Measurements from ENCODE around the gene ZNF888.

DNA sequence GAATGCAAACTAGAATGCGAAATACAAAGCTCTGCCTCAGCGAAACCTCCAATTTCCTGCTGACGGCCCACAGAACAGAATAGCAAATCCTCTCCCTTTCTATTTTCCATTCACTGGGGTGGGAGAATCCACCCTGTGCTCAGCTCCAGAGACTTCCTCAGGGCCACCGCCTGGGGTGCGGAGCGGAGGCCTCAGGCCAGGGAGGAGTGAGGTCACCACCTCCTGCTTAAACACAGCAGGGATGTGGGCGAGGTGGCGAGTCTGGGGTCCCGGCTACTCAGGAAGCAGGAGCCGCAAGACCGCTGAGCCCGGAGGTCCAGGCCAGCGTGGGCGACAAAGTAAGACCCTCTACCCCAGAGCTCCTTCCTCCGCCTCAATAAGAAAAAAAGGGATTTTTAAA is 25.1 kb downstream of the ZNF888 start:
- TF ChIP-seq, protein P1, sequence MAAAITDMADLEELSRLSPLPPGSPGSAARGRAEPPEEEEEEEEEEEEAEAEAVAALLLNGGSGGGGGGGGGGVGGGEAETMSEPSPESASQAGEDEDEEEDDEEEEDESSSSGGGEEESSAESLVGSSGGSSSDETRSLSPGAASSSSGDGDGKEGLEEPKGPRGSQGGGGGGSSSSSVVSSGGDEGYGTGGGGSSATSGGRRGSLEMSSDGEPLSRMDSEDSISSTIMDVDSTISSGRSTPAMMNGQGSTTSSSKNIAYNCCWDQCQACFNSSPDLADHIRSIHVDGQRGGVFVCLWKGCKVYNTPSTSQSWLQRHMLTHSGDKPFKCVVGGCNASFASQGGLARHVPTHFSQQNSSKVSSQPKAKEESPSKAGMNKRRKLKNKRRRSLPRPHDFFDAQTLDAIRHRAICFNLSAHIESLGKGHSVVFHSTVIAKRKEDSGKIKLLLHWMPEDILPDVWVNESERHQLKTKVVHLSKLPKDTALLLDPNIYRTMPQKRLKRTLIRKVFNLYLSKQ (tag by site-specific recombination; IDR thresholded peaks at IDR 0.05; ENCODE audit: borderline replicate concordance), result no peak
- TF ChIP-seq TCF7L2 (IDR thresholded peaks at IDR 0.05; ENCODE audit: borderline replicate concordance, low read depth, low read length) (no peak), ZNF416 (tag by site-specific recombination; IDR thresholded peaks at IDR 0.05) (no peak), ZNF175 (tag by site-specific recombination; IDR thresholded peaks at IDR 0.05) (no peak)
- TF ChIP-seq, protein P2, sequence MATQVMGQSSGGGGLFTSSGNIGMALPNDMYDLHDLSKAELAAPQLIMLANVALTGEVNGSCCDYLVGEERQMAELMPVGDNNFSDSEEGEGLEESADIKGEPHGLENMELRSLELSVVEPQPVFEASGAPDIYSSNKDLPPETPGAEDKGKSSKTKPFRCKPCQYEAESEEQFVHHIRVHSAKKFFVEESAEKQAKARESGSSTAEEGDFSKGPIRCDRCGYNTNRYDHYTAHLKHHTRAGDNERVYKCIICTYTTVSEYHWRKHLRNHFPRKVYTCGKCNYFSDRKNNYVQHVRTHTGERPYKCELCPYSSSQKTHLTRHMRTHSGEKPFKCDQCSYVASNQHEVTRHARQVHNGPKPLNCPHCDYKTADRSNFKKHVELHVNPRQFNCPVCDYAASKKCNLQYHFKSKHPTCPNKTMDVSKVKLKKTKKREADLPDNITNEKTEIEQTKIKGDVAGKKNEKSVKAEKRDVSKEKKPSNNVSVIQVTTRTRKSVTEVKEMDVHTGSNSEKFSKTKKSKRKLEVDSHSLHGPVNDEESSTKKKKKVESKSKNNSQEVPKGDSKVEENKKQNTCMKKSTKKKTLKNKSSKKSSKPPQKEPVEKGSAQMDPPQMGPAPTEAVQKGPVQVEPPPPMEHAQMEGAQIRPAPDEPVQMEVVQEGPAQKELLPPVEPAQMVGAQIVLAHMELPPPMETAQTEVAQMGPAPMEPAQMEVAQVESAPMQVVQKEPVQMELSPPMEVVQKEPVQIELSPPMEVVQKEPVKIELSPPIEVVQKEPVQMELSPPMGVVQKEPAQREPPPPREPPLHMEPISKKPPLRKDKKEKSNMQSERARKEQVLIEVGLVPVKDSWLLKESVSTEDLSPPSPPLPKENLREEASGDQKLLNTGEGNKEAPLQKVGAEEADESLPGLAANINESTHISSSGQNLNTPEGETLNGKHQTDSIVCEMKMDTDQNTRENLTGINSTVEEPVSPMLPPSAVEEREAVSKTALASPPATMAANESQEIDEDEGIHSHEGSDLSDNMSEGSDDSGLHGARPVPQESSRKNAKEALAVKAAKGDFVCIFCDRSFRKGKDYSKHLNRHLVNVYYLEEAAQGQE (tag by site-specific recombination; IDR thresholded peaks at IDR 0.05), result no peak
